Neural cell (in vitro differentiated cells): ENCODE results near the gene ACTMAP.

Experiments used
- EP300 ChIP-seq: fragments of 450-650 bp; conservative IDR thresholded peaks from 2 replicates; pipeline ENCODE4 v1.6.1; 2014; ENCODE audit warnings: antibody characterized with exemption, mild to moderate bottlenecking, moderate library complexity; ENCODE audit not compliant: poor library complexity, severe bottlenecking
- EZH2 ChIP-seq: fragments of 200-600, 300-800 bp; shearing (Covaris generic), sonication (generic); IDR thresholded peaks from 2 replicates; pipeline ENCODE4 v1.6.1; 2014; ENCODE audit warnings: antibody characterized with exemption, low read length, borderline replicate concordance, mild to moderate bottlenecking; ENCODE audit not compliant: insufficient read depth, poor library complexity, severe bottlenecking
- POLR2AphosphoS5 ChIP-seq: IDR thresholded peaks from 2 replicates; pipeline ENCODE4 v1.6.1; 2012
- SMC3 ChIP-seq: fragments of 450-650 bp; conservative IDR thresholded peaks from 2 replicates; pipeline ENCODE4 v1.6.1; 2014; ENCODE audit warnings: antibody characterized with exemption, mild to moderate bottlenecking, moderate library complexity; ENCODE audit not compliant: poor library complexity
- TF ChIP-seq, protein P1 (sequence below): fragments of 450-650 bp; IDR thresholded peaks from 2 replicates; pipeline ENCODE4 v1.5.1; 2014; ENCODE audit warnings: antibody characterized with exemption, mild to moderate bottlenecking, moderate library complexity; ENCODE audit not compliant: poor library complexity, severe bottlenecking

GRCh38 chr19:40691421-40692211 lies 58.7 kb downstream of the ACTMAP start:
- TF ChIP-seq POLR2AphosphoS5 = no peak
- TF ChIP-seq, protein P1, sequence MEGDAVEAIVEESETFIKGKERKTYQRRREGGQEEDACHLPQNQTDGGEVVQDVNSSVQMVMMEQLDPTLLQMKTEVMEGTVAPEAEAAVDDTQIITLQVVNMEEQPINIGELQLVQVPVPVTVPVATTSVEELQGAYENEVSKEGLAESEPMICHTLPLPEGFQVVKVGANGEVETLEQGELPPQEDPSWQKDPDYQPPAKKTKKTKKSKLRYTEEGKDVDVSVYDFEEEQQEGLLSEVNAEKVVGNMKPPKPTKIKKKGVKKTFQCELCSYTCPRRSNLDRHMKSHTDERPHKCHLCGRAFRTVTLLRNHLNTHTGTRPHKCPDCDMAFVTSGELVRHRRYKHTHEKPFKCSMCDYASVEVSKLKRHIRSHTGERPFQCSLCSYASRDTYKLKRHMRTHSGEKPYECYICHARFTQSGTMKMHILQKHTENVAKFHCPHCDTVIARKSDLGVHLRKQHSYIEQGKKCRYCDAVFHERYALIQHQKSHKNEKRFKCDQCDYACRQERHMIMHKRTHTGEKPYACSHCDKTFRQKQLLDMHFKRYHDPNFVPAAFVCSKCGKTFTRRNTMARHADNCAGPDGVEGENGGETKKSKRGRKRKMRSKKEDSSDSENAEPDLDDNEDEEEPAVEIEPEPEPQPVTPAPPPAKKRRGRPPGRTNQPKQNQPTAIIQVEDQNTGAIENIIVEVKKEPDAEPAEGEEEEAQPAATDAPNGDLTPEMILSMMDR = no peak
- TF ChIP-seq EP300 = no peak
- TF ChIP-seq SMC3 = no peak
- no peak for TF ChIP-seq EZH2
